Right lobe of liver (tissue), 6 donors: ENCODE data around the gene CELA2A. TPM values are rescaled to one million over a fixed set of nuclear protein-coding genes. Genes with fewer than 3 reads are reported as not detected.

ENCODE experiments used
- ATAC-seq, 4 donors: fragments of 200-7000 bp; cut with Tn5 transposase; one replicate each; pipeline ENCODE4 v1.9.1; 2020; ENCODE audit warnings: mild to moderate bottlenecking in 4 of 4, moderate library complexity in 4 of 4
- DNase-seq, 3 donors: peaks; one replicate each; pipeline ENCODE4 v3.0.0-alpha.2; 2020
- H3K27ac ChIP-seq, 3 donors: fragments of 200-600 bp; one replicate each; pipeline ENCODE4 v1.8.0; 2022
- H3K27me3 ChIP-seq, 2 donors: fragments of 200-600 bp; one replicate each; pipeline ENCODE4 v1.8.0; 2022
- H3K36me3 ChIP-seq, 4 donors: fragments of 200-600 bp; sonication (generic) in 1 of 4; one replicate each; pipeline versions ENCODE4 v1.5.1 to v1.8.0; 2017 to 2022; ENCODE audit warnings: control low read depth in 1 of 4
- H3K4me1 ChIP-seq, 4 donors: fragments of 200-600 bp; sonication (generic) in 1 of 4; one replicate each; pipeline versions ENCODE4 v1.5.1 to v1.8.0; 2017 to 2022; ENCODE audit warnings: control low read depth in 1 of 4
- H3K4me3 ChIP-seq, 3 donors: fragments of 200-600 bp; one replicate each; pipeline ENCODE4 v1.8.0; 2022
- H3K9me3 ChIP-seq, 4 donors: fragments of 200-600 bp; sonication (generic) in 1 of 4; one replicate each; pipeline versions ENCODE4 v1.5.1 to v1.8.0; 2017 to 2022; ENCODE audit warnings: control low read depth in 1 of 4
- POLR2A ChIP-seq: fragments of 450-650 bp; IDR thresholded peaks from one replicate; pipeline ENCODE4 v1.6.1; 2017; ENCODE audit warnings: antibody characterized with exemption, mild to moderate bottlenecking
- WGBS: methylation state at CpG from one replicate; pipeline ENCODE4 v1.1.6; 2018; ENCODE audit warnings: low coverage, low lambda C conversion rate; ENCODE audit not compliant: insufficient coverage; ENCODE audit errors: missing lambda C conversion rate; 5-methylcytosine and 5-hydroxymethylcytosine counted together
- intact Hi-C, 2 donors: fragments of 100-400 bp; cut with DNase I; formaldehyde crosslinking; loops; one replicate each; pipeline versions ENCODE4 v1.11.2 to v1.14.1; 2022
- total RNA-seq, 6 experiments: library from RNA; depleted of rRNA in 2 of 6; stranded (reverse); fragments of >200 nt in 2 of 6; fragmentation: NEBNext Ultra II Directional in 3 of 6; extraction: Animal tissue kit (Norgen Biotek cat#: 25700) in 3 of 6; gene quantifications; one replicate each; pipeline versions ENCODE4 v1.1.0 to v1.2.4, GENCODE V29; 2016 to 2023
- TF ChIP-seq, protein P1 (sequence below), 4 donors: fragments of 200-600 bp in 3 of 4; fragments of 450-650 bp in 1 of 4; IDR thresholded peaks; one replicate each; pipeline versions ENCODE4 v1.5.1 to v1.8.0; 2016 to 2022; ENCODE audit warnings: antibody characterized with exemption in 4 of 4, mild to moderate bottlenecking in 2 of 4
- donor health status: DM: no; HTN: yes; CAD: no.
- donor health status: DM: no; HTN: no; CAD: no.
- donor health status: DM: no; HTN: no; CAD: no.
- donor health status: DM: no; HTN: yes; CAD: no.
- donor health status: DM: no; HTN: yes; CAD: no.

Gene CELA2A
- total RNA-seq, 6 experiments from 2014 or later, result not detected

DNA sequence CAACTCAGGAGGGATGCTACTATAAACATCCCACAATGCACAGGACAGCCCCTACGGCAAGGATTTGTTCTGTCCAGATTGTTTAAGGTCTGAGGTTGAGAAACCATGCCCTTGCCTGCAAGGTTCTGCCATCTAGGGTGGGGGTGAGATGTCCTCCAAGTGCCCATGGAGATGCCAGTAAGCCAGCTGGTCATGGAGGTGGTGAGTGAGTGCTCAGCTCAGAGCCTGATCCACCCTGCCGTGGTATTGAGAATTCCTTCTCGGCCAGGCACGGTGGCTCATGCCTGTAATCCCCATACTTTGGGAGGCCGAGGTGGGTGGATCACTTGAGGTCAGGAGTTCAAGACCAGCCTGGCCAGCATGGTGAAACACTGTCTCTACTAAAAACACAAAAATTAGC is 31.6 kb upstream of the CELA2A start:
- WGBS, result 93% methylated on average over 2 of the region's 5 CpGs
- H3K27ac ChIP-seq, result no peak overlapping the region
- H3K4me1 ChIP-seq, result peaks cover 0 to 33% (median 4%) of the 10 kb centered on the region in 4 donors
- intact Hi-C loops, result loop anchor here in 1 of 2 donors (5.0 kb wide), 1 partner anchor 93 kb away; no protein-coding TSS in a partner anchor
- H3K4me3 ChIP-seq, result no peak overlapping the region
- H3K27me3 ChIP-seq, result no peaks in the 10 kb centered on the region
- no peaks in the 10 kb centered on the region for H3K36me3 ChIP-seq
- ATAC-seq, result no peak
- no peaks in the 10 kb centered on the region for H3K9me3 ChIP-seq
- TF ChIP-seq, protein P1, sequence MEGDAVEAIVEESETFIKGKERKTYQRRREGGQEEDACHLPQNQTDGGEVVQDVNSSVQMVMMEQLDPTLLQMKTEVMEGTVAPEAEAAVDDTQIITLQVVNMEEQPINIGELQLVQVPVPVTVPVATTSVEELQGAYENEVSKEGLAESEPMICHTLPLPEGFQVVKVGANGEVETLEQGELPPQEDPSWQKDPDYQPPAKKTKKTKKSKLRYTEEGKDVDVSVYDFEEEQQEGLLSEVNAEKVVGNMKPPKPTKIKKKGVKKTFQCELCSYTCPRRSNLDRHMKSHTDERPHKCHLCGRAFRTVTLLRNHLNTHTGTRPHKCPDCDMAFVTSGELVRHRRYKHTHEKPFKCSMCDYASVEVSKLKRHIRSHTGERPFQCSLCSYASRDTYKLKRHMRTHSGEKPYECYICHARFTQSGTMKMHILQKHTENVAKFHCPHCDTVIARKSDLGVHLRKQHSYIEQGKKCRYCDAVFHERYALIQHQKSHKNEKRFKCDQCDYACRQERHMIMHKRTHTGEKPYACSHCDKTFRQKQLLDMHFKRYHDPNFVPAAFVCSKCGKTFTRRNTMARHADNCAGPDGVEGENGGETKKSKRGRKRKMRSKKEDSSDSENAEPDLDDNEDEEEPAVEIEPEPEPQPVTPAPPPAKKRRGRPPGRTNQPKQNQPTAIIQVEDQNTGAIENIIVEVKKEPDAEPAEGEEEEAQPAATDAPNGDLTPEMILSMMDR (IDR thresholded peaks at IDR 0.05), result no peak
- TF ChIP-seq POLR2A, result no peak
- DNase-seq, result no peak

DNA sequence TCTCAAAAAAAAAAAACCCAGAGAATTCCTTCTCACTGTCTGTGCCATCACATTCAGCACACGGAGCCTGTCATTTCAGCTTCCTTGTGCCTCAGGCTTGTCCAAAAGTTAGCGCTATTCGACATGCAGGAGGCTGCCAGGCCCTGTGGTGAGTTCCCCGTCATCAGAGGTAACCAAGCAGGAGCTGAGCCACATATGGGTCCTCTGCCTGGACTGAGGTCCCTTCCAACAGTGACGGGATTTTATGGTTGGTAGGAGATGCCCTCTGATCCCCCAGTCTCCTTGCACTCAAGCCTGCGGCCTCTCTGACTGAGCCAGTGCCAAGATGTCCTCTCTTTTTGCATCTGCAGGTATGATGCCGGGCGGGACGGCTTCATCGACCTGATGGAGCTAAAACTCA is 31.0 kb upstream of the CELA2A start:
- H3K27ac ChIP-seq, result no peak overlapping the region
- TF ChIP-seq POLR2A, result no peak
- TF ChIP-seq, protein P1 (IDR thresholded peaks at IDR 0.05), result no peak
- WGBS, result 100% methylated on average over 3 of the region's 10 CpGs
- H3K4me1 ChIP-seq, result peaks cover 0 to 30% (median 3%) of the 10 kb centered on the region in 4 donors
- H3K36me3 ChIP-seq, result no peaks in the 10 kb centered on the region
- ATAC-seq, result no peak
- intact Hi-C loops, result loop anchor here in 1 of 2 donors (5.0 kb wide), 1 partner anchor 93 kb away; no protein-coding TSS in a partner anchor
- no peak for DNase-seq
- no peaks in the 10 kb centered on the region for H3K9me3 ChIP-seq
- no peaks in the 10 kb centered on the region for H3K27me3 ChIP-seq
- H3K4me3 ChIP-seq, result no peak overlapping the region

DNA sequence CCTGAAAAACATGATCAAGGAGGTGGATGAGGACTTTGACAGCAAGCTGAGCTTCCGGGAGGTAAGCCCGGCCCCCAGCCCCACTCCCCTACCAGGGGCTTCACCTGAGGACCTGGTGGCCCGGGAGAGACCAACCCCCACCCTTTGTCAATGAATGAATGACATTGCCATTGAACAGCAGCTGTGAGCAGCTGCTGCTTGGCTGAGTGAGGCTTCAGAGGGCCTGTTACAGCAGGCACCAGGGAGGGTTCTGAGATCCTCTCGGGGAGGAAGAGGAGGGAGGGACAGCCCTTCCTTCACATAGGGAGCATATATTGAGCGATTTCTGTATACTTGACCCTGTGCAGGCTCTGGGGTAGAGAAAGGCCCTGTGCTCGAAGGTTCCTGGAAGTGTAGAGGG is 30.6 kb upstream of the CELA2A start:
- intact Hi-C loops, result loop anchor here in 1 of 2 donors (5.0 kb wide), 1 partner anchor 94 kb away; no protein-coding TSS in a partner anchor
- DNase-seq (no peak), ATAC-seq (no peak)
- TF ChIP-seq POLR2A, result no peak
- TF ChIP-seq, protein P1 (IDR thresholded peaks at IDR 0.05), result no peak
- Histone ChIP-seq H3K27me3 (no peaks in the 10 kb centered on the region), H3K4me3 (no peak overlapping the region), H3K36me3 (no peaks in the 10 kb centered on the region), H3K4me1 (peaks cover 0 to 28% (median under 1%) of the 10 kb centered on the region in 4 donors), H3K9me3 (no peaks in the 10 kb centered on the region), H3K27ac (no peak overlapping the region)
- 60% methylated on average over 1 of the region's 6 CpGs for WGBS

DNA sequence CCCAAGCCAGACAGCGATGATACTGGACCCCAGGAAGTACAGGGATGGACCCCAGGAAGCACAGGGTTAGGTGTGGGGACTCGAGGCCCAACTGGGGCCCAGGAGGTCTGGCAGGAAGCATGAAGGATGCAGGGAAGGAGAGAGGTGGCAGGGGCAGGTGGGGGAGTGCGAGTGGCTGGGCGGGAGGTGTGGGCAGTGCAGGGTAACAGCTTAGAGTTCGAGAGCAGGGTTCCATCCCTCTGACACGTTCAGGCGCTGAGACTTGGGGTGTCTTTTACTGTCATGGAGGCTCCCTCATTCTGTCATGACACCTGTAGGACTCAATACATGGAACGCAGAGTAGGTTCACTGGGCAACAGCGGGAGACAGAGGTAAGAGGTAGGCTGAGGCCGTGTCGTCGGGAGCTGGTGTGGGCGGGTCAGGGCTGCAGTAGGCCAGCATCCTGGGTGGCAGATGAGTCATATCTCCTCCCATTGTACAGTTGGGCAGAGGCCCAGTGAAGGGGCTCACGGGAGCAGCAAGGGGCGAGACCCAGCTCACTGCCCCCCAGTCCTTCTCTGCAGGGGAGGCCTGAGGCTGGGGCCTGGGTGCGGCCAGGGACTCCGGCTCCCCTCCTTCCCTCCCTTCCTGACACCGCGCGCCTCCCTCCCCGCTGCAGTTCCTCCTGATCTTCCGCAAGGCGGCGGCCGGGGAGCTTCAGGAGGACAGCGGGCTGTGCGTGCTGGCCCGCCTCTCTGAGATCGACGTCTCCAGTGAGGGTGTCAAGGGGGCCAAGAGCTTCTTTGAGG is 29.8 kb upstream of the CELA2A start:
- ATAC-seq (no peak), DNase-seq (no peak)
- H3K27me3 ChIP-seq, result no peaks in the 10 kb centered on the region
- 78% methylated on average over 5 of the region's 30 CpGs for WGBS
- no peaks in the 10 kb centered on the region for H3K36me3 ChIP-seq
- peaks cover 0 to 23% (median 0%) of the 10 kb centered on the region in 4 donors for H3K4me1 ChIP-seq
- H3K4me3 ChIP-seq, result no peak overlapping the region
- no peak for TF ChIP-seq POLR2A
- TF ChIP-seq, protein P1 (IDR thresholded peaks at IDR 0.05), result no peak
- no peaks in the 10 kb centered on the region for H3K9me3 ChIP-seq
- intact Hi-C loops, result loop anchor here in 1 of 2 donors (5.0 kb wide), 1 partner anchor 94 kb away; no protein-coding TSS in a partner anchor
- no peak overlapping the region for H3K27ac ChIP-seq
